CD4-positive, alpha-beta T cell treated with Interleukin-10 for 1 hour (primary cell): ENCODE measurements around the gene ADGRL2.

ENCODE experiments used
- DNase-seq: peaks from one replicate; pipeline ENCODE4 v3.0.0-alpha.2; 2020

ADGRL2 gene

GRCh38 chr1:82001345-82001744 is 200.6 kb downstream of the ADGRL2 start:
- no peak for DNase-seq

- no peak for DNase-seq
Measured at GRCh38 chr1:82007804-82008203, 207.1 kb downstream of the ADGRL2 start.

- no peak for DNase-seq
Measured at GRCh38 chr1:82013702-82014101, 213.0 kb downstream of the ADGRL2 start.

- DNase-seq: no peak
Measured at GRCh38 chr1:82015444-82015843, 214.7 kb downstream of the ADGRL2 start.

- DNase-seq: no peak
Measured at GRCh38 chr1:82018319-82018718, 217.6 kb downstream of the ADGRL2 start.

- no peak for DNase-seq
Measured at GRCh38 chr1:82019508-82019907, 218.8 kb downstream of the ADGRL2 start.

GRCh38 chr1:82030830-82031229 is 230.1 kb downstream of the ADGRL2 start:
- DNase-seq: no peak

GRCh38 chr1:82032068-82032467 is 231.3 kb downstream of the ADGRL2 start:
- DNase-seq: no peak

- no peak for DNase-seq
Measured at GRCh38 chr1:82034812-82035211, 234.1 kb downstream of the ADGRL2 start.
